Hematopoietic multipotent progenitor cell (in vitro differentiated cells): ENCODE data around the gene ABI3BP. TPM values are rescaled to one million over a fixed set of nuclear protein-coding genes. Genes with fewer than 3 reads are reported as not detected.
"Not testable (repeated sequence)": the region's sequence is repeated elsewhere in the genome, so short reads cannot be mapped to it uniquely, and the experiment has no call there.

Source experiments
- DNase-seq, 3 donors: peaks; one replicate each; pipeline ENCODE4 v3.0.0-alpha.2; 2011 to 2015; ENCODE audit warnings: low read depth in 2 of 3, low spot score in 2 of 3
- total RNA-seq: library from RNA; depleted of rRNA; stranded (reverse); fragments of >200 nt; gene quantifications from one replicate; pipeline ENCODE4 v1.2.3, GENCODE V29; 2012

The ABI3BP gene
- total RNA-seq, 1 donor = 1.1 TPM

DNA sequence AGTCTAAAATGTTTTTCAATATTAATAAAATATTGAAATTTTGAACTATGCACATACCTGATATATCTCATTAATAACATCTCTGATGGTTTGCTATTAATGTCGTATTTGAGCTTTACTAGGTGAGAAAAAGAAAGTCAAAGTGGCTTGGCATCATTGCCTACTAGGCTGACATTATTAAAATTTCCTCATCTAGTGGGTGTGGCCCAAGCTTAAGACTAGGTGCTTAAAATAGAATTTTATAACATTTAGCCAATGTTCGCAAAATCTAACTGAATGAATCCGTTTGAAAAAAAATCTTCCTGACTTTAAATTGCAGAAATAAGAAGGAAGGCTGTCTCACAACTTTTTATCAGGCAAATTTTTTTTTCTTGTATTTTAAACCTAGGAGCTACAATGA lies 46.1 kb downstream of the ABI3BP start:
- DNase-seq = no peak

DNA sequence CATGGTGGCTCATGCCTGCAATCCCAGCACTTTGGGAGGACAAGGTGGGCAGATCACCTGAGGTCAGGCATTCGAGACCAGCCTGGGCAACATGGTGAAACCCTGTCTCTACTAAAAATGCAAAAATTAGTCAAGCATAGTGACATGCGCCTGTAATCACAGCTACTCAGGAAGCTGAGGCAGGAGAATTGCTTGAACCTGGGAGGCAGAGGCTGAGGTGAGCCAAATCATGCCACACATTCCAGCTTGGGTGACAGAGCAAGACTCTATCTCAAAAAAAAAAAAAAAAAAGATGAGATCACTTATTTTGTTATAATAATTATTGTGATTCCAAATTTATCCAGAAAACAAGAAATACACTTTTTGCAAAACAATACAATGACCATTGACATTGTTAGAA lies 47.1 kb downstream of the ABI3BP start:
- DNase-seq = not testable (repeated sequence)

GRCh38 chr3:100941451-100941850 lies 51.8 kb downstream of the ABI3BP start:
- DNase-seq = no peak

DNA sequence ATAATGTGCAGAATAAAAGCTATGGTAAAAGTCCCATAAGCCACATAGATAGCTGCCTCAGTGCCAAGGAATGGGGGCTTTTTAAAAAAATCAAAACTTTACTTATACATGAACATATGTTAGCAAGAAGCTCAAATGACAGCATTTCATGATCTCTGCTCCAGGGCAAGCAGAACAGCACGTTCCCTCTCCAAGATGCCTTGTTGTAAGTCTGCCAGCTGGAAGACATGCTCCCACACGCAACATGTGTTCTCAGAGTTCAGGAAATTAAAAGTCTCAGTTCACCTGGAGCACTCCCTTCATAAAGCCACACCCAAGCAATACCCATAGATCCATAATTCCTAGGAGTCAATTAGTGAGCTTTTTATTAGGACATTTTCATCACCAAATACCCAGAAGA lies 52.2 kb downstream of the ABI3BP start:
- no peak for DNase-seq

- DNase-seq = no peak
Measured at GRCh38 chr3:100936931-100937330, 56.3 kb downstream of the ABI3BP start.

DNA sequence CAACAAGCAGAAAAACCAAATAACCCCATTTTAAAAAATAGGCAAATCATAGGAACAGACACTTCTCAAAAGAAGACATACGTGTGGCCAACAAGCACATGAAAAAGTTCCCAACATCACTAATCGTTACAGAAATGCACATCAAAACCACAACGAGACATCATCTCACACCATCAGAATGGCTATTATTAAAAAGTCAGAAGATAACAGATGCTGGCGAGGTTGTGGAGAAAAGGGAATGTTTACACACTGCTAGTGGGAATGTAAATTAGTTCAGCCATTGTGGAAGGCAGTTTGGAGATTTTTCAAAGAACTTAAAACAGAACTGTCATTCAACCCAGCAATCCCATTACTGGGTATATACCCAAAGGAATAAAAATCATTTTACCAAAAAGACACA lies 60.7 kb downstream of the ABI3BP start:
- DNase-seq = no peak

DNA sequence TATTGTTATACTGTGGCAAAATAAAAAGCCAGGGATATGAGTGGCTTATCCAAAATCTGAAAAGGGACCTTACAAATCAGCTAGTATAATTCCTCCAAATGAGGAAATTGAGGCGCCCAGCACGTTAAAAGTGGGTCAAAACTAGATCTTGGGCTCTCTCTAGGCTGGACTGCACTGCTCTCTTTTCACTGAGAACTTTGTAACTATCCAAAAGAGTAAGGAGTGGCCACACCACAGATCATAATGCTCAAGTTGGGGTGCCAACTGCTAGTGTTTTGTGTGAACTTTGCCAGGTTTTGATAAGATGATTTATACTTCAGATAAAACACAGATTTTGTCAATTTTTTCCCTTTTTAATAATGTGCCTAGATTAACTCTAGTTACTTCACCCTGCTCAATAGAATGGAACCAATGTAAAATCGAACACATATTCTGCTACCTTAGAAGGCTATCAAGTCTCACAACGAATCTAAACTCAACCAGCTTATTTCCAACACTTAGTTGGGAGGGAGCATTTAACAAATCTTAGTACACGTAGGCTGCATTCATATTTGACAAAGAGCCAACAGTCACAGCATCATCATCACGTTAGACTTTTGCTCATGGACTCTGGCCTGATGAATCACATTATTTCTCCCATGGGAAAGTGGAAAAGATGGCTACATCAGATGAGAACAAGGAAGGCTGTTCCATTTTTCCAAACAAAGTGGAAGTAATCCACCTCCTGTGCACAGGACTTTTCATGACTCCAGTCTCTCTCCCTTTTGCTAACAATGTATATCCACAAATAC lies 64.4 kb downstream of the ABI3BP start:
- DNase-seq = no peak

- DNase-seq = no peak
Measured at GRCh38 chr3:100927775-100928174, 65.4 kb downstream of the ABI3BP start.

- DNase-seq = no peak
Measured at GRCh38 chr3:100915706-100916495, 77.3 kb downstream of the ABI3BP start.

GRCh38 chr3:100913870-100914648 lies 79.2 kb downstream of the ABI3BP start:
- DNase-seq = no peak

- DNase-seq = no peak
Measured at GRCh38 chr3:100912976-100913545, 80.2 kb downstream of the ABI3BP start.

- DNase-seq = no peak
Measured at GRCh38 chr3:100912571-100912970, 80.7 kb downstream of the ABI3BP start.

DNA sequence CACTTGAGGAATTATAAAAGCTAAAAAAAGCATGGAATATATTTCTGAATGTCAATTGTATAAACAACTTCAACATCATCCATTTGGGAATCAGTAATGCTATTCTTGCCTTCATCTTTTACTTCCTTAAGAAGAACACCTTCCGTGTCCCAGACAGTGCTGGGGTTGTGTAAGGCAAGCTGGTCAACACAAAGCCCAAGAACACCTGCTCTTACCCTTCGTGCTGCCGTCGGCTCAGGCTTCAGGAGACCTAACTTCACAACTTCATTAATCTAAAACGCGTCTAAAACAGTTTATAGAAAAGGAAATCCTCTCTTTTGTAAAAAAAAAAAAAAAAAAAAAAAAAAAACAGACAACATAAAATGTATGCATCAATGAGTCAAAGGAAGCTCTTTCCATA lies 81.3 kb downstream of the ABI3BP start:
- DNase-seq = no peak

- no peak for DNase-seq
Measured at GRCh38 chr3:100910986-100911385, 82.2 kb downstream of the ABI3BP start.

GRCh38 chr3:100902572-100902971 lies 90.6 kb downstream of the ABI3BP start:
- DNase-seq = peak in 1 of 3 donors; percentile 10

DNA sequence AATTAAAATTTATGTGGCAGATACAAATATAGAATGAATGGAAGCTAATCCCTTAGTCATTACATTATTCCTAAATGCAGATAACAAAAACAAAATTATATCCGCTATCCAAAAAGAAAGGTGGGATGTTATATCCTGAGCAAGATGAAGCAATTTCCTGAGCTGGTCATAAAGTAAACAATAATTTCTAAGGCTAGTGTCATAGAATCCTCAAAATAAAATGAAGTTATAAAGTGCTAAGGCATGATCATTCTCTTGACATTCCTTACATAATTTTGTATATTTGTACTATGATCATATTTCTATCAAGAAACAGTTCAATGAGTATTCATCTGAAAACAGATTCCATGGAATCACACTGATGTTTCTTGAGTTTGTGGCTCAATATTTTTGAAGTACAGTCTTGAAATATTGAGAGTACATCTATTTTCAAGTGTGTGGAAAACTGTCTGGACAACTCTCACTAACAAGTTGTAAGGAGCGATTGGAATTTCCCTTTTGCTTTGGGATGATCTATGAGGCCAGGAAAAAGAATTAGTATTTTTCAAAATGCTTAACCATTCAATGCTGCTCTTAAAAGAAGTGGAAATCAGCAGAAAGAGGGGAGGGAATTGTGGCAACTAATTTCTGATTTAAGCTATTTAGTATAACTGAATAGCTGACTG lies 92.4 kb downstream of the ABI3BP start:
- no peak for DNase-seq

GRCh38 chr3:100899440-100900091 lies 93.7 kb downstream of the ABI3BP start:
- peak in 2 of 3 donors; percentile 73 to 87 for DNase-seq

DNA sequence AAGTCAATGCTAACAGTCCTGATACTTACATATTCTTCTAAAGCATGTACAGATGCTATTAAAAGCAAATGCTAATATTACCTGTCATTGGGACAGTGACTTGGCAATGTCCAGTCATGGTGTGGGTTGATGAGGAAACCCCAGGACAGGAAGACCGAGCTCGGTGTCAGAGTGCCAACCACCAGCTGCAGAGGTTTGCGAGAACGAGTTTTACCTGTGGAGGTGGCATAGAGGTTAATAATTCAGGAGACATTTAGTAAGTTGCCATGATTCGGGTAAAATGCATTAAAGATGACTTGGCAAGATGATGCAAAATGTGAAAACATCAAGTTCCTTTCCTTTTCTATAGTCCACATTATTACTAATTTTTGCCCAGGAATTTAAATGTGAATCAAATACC lies 94.5 kb downstream of the ABI3BP start:
- DNase-seq = peak in 1 of 3 donors; percentile 11

DNA sequence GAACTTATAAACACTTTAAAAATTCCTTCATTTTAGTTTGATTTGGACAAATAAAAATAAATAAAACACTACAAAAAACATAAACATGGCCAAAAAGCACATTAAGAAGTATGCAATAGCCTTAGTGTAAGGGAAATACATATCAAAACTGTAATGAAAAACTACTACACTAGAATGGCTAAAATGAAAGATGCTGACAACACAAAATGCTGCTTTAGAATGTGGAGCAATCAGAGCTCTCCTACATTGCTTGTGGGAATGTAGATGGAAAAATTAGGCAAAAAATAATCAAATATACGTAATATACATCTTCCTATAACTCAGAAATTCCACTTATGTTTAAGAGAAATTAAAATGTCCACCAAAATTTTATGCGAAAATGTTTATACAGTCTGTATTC lies 96.2 kb downstream of the ABI3BP start:
- DNase-seq = no peak

DNA sequence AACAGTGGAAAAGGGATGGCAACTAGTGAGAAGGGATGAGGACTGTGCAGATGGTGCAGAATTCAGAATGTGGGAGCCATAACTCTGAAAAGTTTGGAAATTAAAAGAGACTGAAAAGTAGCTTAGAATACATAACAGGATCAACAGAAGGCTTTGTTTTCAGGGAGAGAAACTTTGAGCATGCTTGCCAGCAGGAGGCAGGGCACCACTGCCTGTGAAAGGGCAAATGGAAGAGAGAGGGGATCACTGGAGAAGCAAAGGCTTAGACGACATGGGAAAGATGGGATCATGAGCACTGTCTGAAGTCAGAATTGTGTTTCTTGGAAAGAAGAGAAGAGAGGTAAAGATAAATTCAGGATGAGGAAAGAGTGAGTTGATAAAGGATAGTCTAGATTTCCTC lies 99.6 kb downstream of the ABI3BP start:
- peak in 1 of 3 donors; percentile 29 for DNase-seq
